ENCODE data around the gene LRMDA.
"Not testable (repeated sequence)": the region's sequence is repeated elsewhere in the genome, so short reads cannot be mapped to it uniquely, and the experiment has no call there.

The LRMDA gene

DNA sequence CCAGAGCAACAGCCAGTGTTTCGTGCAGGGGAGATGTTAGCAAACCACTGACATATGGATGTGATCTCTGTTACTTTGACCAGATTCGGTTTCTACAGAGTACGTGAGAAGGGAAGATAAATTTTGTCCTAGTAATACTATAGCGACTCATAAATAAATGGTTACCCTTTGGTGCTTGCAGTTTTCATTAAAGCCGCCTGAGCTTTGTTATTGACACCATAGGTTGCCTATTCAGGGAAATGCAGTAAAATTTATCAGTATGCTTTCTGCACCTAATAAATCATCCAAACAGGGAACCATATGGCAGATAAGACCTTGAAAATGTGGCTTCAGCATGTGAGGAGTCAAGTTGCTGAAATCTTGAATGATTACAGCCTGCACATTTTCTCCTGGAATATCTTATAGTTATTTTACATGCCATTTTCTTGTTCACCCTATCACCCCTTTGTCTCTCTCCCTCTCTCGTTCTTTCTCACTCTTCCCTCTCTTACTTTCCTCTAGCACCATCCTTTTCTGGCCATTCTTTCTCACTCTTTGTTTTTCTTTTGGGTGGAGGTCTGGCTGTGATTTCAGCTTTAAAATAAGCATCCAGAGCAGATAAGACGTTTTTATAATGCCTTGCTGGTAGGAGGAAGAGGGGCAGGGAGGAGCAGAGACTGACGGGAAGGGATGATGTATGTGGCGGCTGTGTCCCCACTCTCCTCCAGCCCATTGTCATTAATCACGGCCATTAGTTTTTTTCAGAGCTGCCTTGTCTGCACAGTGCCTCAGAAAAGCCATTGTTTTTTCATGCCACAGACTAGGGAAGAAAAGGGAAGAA lies 182.5 kb downstream of the LRMDA start:
- DNase-seq (ENCODE audit: low spot score), result no peak

GRCh38 chr10:75616076-75616475 lies 184.7 kb downstream of the LRMDA start:
- DNase-seq (ENCODE audit: low spot score), result no peak

GRCh38 chr10:75616874-75617478 lies 185.6 kb downstream of the LRMDA start:
- no peak for DNase-seq (ENCODE audit: low spot score)

DNA sequence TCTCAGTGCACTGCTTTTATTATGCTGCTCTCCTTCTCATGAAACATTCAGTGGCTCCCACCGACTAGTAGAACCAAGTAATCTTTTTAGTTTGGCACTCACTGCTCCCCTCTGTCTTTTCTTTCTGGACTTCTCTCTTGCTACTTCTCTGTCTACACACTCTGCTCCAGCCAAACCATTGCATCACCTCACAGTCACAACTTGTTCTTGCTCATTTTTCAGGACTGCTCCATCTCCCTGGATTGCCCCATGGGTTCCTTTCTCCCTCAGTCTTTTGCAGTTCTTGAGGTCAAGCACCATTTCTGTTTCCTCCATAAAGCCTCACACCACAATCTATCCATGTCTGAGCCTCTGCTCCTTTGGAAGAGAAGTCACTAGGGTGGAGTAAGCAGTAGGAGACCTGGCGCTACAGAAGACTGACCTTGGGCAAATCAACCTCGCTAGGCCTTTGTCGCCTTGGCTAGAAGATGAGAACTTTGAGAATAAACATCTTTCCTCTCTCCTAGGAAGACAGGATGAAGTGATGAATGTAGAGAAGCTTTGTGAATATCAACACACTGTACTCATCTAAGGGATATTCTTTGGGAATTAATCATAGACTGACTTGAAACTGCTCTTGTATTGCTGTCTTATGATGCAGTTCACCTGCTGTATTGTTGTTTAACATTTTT lies 186.2 kb downstream of the LRMDA start:
- no peak for DNase-seq (ENCODE audit: low spot score)

DNA sequence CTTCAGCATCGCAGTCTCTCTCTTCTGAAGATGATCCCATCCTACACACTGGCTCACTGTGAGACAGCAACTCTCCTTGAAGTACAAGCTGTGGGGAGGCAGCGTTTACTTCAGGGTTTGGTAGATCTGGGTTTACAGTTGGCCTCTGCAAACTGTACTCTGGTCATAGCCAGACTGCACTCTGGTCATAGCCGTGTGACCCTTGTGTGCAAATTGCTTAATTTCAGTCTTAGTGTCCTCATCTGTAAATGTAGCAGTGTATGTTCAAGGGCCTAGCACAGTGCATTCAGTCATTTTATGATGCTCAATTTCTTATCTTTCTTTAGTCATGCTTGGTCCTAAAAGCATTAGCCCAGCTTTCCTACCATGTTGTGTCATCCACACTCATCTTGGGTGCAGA lies 188.2 kb downstream of the LRMDA start:
- no peak for DNase-seq (ENCODE audit: low spot score)

DNA sequence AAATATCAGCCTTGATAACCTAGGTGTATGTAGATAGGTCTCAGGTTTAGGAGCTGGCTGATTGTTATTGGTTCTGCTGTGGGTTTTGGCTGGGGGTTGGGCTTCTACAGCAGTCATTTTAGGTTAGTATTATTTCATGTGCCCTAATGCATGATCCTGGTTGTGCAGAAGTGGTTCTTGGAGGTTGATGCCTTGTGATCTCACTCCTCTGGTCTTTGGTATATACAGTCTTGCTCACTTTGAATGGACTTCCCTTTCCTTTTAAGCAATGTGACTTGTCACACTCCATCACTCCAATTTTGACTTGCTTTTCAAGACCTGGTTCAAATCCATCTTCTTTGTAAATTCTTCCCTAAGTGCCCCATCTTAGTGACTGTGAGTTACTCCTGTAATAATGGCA lies 188.9 kb downstream of the LRMDA start:
- DNase-seq (ENCODE audit: low spot score), result no peak

- not testable (repeated sequence) for DNase-seq (ENCODE audit: low spot score)
These were observed 189.6 kb downstream of the LRMDA start for GRCh38 chr10:75621003-75621402.

- DNase-seq (ENCODE audit: low spot score), result no peak
These were observed 191.1 kb downstream of the LRMDA start for GRCh38 chr10:75622503-75622902.

DNA sequence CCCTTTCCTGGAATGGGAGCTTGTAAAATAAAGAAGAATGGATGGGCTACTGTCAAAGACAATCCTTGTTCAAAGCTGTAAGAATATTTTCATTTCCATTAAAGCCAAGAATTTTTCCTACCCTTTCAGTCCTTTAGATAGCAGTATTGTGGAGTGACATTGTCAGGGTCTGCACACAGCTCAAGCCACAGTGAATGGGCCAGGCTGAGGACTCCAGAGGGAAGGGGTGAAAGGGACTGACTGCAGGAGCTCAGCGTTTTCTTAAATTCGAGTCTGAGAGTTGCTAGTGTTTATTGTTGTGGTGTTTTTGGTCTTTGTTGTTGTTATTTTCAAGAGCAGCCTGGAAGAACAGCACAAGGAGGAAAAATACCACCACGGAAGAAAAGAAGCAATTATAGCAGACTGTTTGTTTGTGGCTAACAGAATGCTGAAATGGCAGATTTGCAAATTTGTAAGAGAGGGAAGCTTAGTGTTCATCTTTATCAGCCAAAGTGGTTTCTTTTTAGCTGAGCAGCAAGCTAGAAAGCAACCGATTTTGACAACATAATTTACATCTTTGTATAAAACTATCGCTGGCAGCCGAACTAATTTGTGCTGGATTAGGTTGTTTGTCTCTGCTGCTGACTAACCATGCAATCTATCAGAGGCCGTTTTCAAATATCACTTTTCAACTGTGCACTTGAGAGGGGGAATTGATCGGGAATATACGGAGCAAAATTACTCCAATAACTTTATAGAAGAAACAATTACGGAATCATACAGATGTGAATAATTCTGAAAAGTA lies 192.1 kb downstream of the LRMDA start:
- DNase-seq (ENCODE audit: low spot score), result no peak

GRCh38 chr10:75624638-75625037 lies 193.2 kb downstream of the LRMDA start:
- DNase-seq (ENCODE audit: low spot score), result no peak

DNA sequence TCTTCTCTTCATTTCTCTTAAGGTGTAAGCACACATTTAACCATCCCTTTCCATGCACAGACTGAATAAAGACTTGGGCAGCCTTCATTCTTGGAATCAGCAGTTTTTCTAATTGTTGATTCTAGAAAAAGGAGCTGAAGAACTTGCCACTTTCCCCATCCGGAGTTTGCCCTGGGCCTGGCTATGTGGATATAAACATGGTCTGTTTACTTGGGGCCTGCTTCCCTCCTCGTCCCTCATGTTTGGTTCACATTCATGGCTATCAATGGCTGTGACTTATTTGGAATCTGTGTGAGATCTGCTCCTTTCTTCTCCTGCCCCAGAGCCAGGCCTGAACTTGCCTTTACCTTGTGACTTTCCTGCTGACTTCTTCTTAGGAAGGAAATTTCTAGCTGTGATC lies 199.3 kb downstream of the LRMDA start:
- no peak for DNase-seq (ENCODE audit: low spot score)

DNA sequence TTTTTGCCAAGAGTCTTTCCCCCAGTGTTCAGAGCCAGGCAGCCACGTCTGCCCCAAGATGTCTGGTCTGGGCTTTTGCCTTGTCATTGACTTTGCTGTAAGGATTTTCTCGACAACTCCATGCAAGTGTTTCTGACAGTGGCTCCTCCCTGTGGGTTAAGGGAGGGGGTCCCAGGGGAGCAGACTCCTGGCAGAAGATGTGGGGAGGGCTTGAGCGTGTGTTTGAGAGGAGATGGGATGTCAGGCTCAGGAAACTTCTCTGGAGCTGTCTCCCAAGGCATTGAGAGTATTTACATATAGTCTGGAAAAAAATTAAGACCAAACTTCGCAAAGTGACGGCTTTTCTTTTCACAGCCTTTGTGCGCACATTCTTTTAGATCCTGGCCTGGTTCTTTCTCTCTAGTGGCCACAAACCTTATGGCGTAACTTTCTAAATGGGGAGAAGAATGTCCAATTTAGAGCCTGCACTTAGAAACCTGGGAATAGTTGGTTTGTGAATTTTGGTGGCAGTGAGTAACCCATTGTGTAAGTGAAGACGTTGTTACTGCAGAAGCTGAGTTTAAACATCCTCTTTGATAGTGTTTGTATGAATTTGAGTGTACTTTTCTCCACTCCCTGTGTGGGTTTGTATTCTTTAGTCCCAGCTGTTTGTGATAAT lies 201.5 kb downstream of the LRMDA start:
- no peak for DNase-seq (ENCODE audit: low spot score)

GRCh38 chr10:75633568-75633967 lies 202.1 kb downstream of the LRMDA start:
- no peak for DNase-seq (ENCODE audit: low spot score)

- no peak for DNase-seq (ENCODE audit: low spot score)
These were observed 203.5 kb downstream of the LRMDA start for GRCh38 chr10:75634947-75635346.

GRCh38 chr10:75638752-75639151 lies 207.3 kb downstream of the LRMDA start:
- DNase-seq (ENCODE audit: low spot score), result no peak

DNA sequence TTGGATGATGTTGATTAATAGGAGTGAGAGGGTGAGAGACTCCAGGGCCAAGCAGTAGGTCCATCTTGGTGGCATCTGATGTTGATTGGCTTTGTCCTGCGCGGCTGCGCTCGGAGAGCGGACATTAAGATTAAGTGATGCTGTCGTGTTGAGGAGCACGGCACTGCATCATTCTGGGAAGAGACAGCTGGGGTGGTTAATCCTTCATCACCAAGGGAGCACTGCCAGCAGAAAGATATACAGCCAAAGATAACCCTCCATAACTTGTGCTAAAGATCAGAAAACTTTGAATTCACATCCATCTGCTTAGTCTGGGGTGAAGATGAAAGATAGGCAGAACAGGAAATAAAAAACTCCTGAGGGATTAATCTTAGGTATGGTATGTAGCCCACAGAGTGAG lies 208.3 kb downstream of the LRMDA start:
- no peak for DNase-seq (ENCODE audit: low spot score)

DNA sequence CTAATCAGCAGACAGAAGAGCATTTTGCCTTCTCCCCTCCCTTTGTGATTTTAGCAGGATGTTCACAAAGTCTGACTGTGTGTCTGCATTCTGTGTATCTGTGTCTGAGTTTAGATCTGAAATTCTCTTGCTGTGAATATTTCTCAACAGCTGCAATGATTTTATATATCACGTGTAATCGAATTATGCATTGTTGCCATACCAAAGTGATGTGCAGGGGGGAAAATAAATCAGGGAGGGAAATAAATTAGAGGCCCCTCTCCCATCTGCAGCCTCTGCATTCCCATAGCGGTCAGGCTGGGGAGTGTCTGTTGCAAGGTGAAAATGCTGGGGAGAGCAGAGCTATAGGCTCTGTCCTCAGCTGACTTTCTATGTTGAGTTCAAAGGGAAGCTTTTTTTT lies 209.0 kb downstream of the LRMDA start:
- no peak for DNase-seq (ENCODE audit: low spot score)

DNA sequence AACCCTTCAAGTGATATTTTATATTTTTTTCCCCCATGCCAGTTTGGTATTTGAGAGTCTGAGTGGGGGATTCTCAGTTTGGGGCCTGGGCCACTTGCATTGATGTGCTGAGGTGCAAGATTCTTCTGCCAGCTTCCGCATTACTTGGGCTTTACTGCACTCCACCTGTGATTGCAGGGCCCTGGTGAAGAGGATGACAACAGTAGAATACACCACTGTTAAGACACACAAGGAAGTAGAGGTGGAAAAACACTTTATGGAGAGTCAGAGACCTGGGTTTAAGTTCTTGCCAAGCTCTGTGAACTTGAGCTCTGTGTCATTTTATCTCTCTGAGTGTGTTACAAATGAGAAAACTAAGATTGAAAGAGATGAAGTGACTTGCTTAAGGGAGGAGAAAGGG lies 209.4 kb downstream of the LRMDA start:
- DNase-seq (ENCODE audit: low spot score), result no peak

DNA sequence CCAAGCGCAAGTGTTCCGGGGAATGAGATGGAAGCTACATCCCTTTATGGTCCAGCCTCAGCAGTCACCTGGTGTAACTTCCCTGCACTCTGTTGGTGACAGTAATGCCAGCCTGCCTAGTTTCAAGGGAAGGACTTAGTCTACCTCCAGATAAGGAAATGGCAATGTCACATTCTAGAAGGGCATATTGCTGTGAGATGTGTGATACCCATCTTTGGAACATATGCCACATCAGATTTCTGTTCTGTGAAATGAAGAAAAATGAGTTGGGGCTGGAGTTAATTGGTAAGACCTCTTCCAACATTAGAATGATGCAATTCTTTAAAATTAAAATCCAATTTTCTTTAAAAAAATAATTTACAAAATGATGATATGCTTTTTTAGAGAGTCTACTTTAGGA lies 212.0 kb downstream of the LRMDA start:
- DNase-seq (ENCODE audit: low spot score), result no peak

DNA sequence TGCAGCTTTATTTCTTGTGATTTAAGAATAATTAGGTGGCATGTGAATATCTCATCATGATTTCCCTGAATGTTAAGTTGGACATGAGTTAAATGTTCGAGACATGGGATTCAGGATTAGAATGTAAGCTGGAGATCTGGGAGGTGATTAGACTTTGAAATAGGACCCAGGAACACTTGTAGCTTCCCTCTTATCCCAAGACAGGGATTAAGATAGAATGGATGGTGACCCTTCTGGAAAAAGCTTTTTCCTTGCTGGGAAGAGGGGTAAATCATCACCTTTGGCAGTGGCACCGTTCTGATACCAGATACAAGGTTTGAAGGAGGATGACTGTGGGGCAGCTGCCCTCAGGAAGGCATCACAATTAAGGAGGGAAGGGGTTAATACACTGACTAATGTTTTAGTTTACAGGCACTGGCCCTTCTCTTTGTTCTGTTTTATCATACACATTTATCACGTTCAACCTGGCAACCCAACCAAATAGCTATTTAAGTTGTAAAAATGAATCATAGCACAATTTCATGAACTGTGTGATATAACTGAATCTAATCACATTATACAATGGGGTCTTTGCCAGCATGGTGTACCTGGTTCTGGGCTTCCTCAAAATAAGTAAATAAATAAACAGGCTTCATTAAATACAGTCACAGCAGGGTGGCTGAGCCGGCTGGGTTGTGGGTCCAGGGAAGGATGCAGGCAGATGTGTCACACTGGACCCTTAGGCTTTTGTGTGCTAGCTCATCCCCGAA lies 212.7 kb downstream of the LRMDA start:
- DNase-seq (ENCODE audit: low spot score), result no peak

DNA sequence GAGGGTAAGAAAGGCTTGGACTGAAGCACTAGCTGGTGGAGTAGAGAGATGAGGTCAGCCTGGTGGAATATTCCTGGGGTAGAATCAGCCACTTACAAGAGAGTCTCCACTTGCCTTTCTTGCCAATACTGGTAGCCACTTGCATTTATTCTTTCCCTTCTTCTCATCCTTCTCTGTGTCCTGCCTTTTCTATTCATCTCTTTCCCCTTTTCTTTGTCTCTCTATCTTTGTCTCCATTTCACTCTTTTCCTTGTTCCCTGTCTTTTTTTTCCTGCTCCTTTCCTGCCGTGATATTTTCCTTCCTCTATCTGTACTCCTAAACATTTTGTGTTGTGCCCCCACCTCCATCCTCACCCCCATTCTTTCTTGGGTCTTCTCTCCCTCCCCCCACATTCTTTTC lies 214.3 kb downstream of the LRMDA start:
- DNase-seq (ENCODE audit: low spot score), result no peak
